HG03558 (cell line): Measurements from ENCODE around the gene PSD.
"Not testable (repeated sequence)": the region's sequence is repeated elsewhere in the genome, so short reads cannot be mapped to it uniquely, and the experiment has no call there.

ENCODE experiments used
- ATAC-seq: cut with Tn5 transposase; IDR thresholded peaks from one replicate; pipeline ENCODE4 v1.9.1; 2021; ENCODE audit warnings: moderate number of reproducible peaks; ENCODE audit not compliant: unreplicated experiment; ENCODE audit errors: extremely low read depth

The PSD gene

GRCh38 chr10:102418622-102419268 lies at the start of gene PSD:
PSD (minus strand) TSS chr10:102418785; CDS start chr10:102417038, 1,747 bp downstream.
- ATAC-seq, result no peak

GRCh38 chr10:102467971-102468438 lies 49.4 kb upstream of the PSD start:
- ATAC-seq, result no peak

- no peak for ATAC-seq
Observed at GRCh38 chr10:102467318-102467717, 48.7 kb upstream of the PSD start.

GRCh38 chr10:102465466-102465865 lies 46.9 kb upstream of the PSD start:
- ATAC-seq, result no peak

GRCh38 chr10:102463983-102464382 lies 45.4 kb upstream of the PSD start:
- no peak for ATAC-seq

GRCh38 chr10:102462512-102463054 lies 44.0 kb upstream of the PSD start:
- ATAC-seq, result no peak

- ATAC-seq, result peak; percentile 70
Observed at GRCh38 chr10:102461187-102462054, 42.8 kb upstream of the PSD start.

GRCh38 chr10:102460836-102461186 lies 42.2 kb upstream of the PSD start:
- ATAC-seq, result no peak

- ATAC-seq, result no peak
Observed at GRCh38 chr10:102458656-102459055, 40.1 kb upstream of the PSD start.

- no peak for ATAC-seq
Observed at GRCh38 chr10:102457591-102458150, 39.1 kb upstream of the PSD start.

GRCh38 chr10:102455893-102456471 lies 37.4 kb upstream of the PSD start:
- no peak for ATAC-seq

- not testable (repeated sequence) for ATAC-seq
Observed at GRCh38 chr10:102454662-102455487, 36.3 kb upstream of the PSD start.

GRCh38 chr10:102453502-102453901 lies 34.9 kb upstream of the PSD start:
- ATAC-seq, result no peak

GRCh38 chr10:102452672-102453340 lies 34.2 kb upstream of the PSD start:
- no peak for ATAC-seq

- no peak for ATAC-seq
Observed at GRCh38 chr10:102451105-102451969, 32.8 kb upstream of the PSD start, which contains the start of gene C10orf95. C10orf95 (minus strand) TSS chr10:102451543; CDS start chr10:102451093, 450 bp downstream.

- peak; percentile 56 for ATAC-seq
Observed at GRCh38 chr10:102450374-102451104, 32.0 kb upstream of the PSD start.

- no peak for ATAC-seq
Observed at GRCh38 chr10:102450124-102450373, 31.5 kb upstream of the PSD start.
